Keratinocyte (primary cell): Measurements from ENCODE around the gene APC.
A peak's percentile ranks its signal among the peaks of the same experiment; 100 is the strongest.

Source experiments
- EZH2 ChIP-seq: IDR thresholded peaks from one replicate; pipeline ENCODE4 v1.6.1; 2012; ENCODE audit warnings: inconsistent platforms, mild to moderate bottlenecking, low read length, moderate library complexity
- TF ChIP-seq, protein P1 (sequence below), 3 experiments: IDR thresholded peaks in 1 of 3; conservative IDR thresholded peaks in 1 of 3; optimal IDR thresholded peaks in 1 of 3; 2 replicates in 2 of 3; 3 replicates in 1 of 3; pipeline versions ENCODE3 to v1.5.1; 2011; ENCODE audit warnings: low read length in 3 of 3, mild to moderate bottlenecking in 3 of 3, moderate library complexity in 2 of 3, control low read depth in 1 of 3, inconsistent platforms in 1 of 3; ENCODE audit not compliant: insufficient read depth in 2 of 3; ENCODE audit errors: extremely low read depth in 1 of 3

- TF ChIP-seq, protein P1, sequence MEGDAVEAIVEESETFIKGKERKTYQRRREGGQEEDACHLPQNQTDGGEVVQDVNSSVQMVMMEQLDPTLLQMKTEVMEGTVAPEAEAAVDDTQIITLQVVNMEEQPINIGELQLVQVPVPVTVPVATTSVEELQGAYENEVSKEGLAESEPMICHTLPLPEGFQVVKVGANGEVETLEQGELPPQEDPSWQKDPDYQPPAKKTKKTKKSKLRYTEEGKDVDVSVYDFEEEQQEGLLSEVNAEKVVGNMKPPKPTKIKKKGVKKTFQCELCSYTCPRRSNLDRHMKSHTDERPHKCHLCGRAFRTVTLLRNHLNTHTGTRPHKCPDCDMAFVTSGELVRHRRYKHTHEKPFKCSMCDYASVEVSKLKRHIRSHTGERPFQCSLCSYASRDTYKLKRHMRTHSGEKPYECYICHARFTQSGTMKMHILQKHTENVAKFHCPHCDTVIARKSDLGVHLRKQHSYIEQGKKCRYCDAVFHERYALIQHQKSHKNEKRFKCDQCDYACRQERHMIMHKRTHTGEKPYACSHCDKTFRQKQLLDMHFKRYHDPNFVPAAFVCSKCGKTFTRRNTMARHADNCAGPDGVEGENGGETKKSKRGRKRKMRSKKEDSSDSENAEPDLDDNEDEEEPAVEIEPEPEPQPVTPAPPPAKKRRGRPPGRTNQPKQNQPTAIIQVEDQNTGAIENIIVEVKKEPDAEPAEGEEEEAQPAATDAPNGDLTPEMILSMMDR (optimal IDR thresholded peaks at IDR 0.05 in 1 of 3, IDR thresholded peaks at IDR 0.05 in 1 of 3, conservative IDR thresholded peaks at IDR 0.05 in 1 of 3; ENCODE audit: extremely low read depth in 1 of 3, insufficient read depth in 2 of 3, low read length in 3 of 3) = peak in 1 of 3 experiments; percentile 42
- no peak for TF ChIP-seq EZH2
Measured at GRCh38 chr5:112691339-112691680, 46.4 kb upstream of the APC start.
